GM18498 (cell line): ENCODE measurements around the gene ESCO1.
"Not testable (repeated sequence)": the region's sequence is repeated elsewhere in the genome, so short reads cannot be mapped to it uniquely, and the experiment has no call there.

ENCODE experiments used
- ATAC-seq: cut with Tn5 transposase; IDR thresholded peaks from one replicate; pipeline ENCODE4 v1.9.1; 2021; ENCODE audit warnings: mild to moderate bottlenecking, moderate library complexity; ENCODE audit not compliant: unreplicated experiment

Gene ESCO1

GRCh38 chr18:21592361-21592760 is 8.1 kb downstream of the ESCO1 start:
- ATAC-seq = not testable (repeated sequence)

DNA sequence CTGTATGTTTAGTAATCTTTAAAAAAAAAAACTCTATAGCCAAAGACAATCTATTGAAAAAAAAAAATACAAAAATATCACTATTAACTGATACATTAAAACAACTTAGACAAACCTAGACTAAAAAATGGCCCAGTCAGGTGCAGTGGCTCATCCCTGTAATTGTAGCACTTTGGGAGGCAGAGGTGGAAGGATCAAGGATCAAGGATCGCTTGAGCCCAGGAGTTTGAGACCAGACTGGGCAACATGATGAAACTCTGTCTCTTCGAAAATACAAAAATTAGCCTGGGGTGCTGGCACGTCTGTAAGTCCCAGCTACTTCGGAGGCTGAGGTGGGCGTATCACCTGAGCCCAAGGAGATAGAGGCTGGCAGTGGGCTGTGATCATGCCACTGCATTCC is 16.1 kb downstream of the ESCO1 start:
- no peak for ATAC-seq

- ATAC-seq = no peak
Measured at GRCh38 chr18:21575656-21576055, 24.8 kb downstream of the ESCO1 start.

GRCh38 chr18:21571772-21572171 is 28.7 kb downstream of the ESCO1 start:
- ATAC-seq = no peak

- ATAC-seq = no peak
Measured at GRCh38 chr18:21559195-21559594, 41.3 kb downstream of the ESCO1 start.

- ATAC-seq = no peak
Measured at GRCh38 chr18:21557607-21558253, 42.8 kb downstream of the ESCO1 start.

- no peak for ATAC-seq
Measured at GRCh38 chr18:21550510-21550970, 50.0 kb downstream of the ESCO1 start.

- no peak for ATAC-seq
Measured at GRCh38 chr18:21548647-21549046, 51.9 kb downstream of the ESCO1 start.

DNA sequence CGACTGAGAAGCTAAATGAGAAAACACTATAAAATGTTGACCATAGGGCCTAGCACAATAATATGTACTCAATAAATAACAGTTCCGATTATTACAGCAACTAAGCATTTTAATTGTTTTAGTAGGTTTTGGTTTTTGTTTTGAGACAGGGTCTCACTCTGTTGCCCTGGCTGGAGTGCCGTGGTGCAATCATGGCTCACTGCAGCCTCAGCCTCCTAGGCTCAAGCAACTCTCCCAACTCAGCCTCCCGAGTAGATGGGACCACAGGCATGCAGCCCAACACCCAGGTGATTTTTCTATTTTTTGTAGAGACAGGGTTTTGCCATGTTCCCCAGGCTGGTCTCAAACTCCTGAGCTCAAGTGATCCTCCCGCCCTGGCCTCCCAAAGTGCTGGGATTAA is 54.1 kb downstream of the ESCO1 start:
- ATAC-seq = no peak

- ATAC-seq = no peak
Measured at GRCh38 chr18:21538230-21538629, 62.3 kb downstream of the ESCO1 start.

GRCh38 chr18:21534327-21534726 is 66.2 kb downstream of the ESCO1 start:
- no peak for ATAC-seq

GRCh38 chr18:21526463-21526862 is 74.0 kb downstream of the ESCO1 start:
- ATAC-seq = no peak

GRCh38 chr18:21525916-21526315 is 74.6 kb downstream of the ESCO1 start:
- ATAC-seq = no peak

DNA sequence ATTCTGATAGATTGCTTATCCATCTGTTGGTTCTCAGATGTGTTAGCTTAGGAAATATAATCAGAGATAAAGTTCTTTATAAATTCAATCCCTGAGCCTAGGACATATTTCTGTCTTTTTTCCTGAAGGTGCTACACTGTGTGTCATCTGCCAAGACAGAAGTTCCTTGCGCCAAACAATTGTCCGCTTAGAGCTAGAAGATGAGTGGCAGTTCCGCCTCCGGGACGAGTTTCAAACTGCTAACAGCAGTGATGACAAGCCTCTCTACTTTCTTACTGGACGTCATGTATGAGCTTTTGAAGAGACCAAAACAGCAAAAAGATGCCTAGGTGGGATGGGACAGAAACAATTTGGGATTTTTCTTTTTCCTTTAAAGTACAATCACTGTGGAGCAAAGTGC is 78.0 kb downstream of the ESCO1 start:
- ATAC-seq = no peak

DNA sequence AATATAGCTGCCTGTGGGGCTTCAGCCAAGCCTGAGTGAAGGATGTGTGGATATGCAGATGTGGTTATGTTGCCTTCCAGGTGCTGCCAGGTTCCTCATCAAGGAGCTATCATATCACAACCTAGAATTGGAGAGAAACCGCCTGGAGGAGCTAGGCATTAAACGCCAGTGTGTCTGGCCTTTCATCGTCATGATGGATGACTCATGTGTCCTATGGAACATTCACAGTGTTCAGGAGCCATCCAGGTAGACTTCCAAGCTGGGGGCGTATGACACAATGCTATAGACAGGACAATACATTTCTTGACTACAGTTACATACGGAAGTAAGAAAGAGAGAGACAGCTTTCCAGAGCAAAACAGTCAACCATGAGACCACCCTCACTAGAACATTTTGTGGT is 86.8 kb downstream of the ESCO1 start:
- no peak for ATAC-seq

GRCh38 chr18:21513292-21513691 is 87.2 kb downstream of the ESCO1 start:
- no peak for ATAC-seq

DNA sequence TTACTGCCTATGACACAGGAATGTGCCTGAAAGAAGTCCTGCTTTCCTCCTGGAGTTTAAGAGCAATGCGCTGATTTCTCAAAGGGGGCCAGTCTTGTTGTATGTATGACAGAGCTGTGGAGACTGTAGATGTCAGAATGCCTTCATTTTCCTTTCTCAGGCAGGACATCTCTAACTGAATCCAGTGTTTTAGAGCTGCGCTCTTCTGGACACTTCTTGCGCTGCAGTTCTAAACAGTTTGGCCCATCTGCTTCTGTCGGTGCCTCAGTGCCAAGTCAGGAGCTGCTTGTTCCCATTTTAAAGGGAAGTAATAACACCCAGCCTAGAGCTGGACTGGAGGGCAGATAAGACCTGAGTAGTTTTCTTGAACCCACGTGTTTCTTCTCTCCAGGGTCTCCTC is 91.4 kb downstream of the ESCO1 start:
- no peak for ATAC-seq

DNA sequence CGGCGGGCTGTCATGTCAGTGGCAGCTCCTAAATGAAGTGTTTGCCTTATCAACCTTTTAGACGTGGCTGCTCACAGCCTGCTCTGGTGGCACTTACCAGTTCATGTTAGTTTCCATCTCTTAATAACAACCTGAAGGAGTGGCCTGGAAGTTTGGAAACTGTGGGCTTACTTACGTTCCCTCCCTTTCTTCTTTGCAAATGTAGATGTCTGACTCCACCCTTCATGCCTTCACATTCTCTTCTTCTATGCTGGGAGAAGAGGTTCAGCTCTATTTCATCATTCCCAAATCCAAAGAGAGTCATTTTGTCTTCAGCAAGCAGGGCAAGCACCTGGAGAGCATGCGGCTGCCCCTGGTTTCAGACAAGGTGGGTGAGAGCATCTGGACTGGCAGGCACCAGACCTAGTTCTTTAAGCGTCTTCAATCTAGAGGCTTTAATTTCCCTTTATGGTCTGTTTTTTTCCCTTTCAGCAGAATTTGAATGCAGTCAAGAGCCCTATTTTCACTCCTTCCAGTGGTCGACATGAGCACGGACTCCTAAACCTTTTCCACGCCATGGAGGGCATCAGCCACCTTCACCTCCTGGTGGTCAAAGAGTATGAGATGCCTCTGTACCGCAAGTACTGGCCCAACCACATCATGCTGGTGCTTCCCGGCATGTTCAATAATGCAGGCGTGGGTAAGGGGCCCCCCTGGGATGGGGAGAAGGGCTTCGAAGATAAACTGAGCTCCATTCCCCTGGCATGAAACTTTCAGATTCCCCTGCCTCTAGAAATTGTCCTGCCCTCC is 92.4 kb downstream of the ESCO1 start:
- no peak for ATAC-seq

DNA sequence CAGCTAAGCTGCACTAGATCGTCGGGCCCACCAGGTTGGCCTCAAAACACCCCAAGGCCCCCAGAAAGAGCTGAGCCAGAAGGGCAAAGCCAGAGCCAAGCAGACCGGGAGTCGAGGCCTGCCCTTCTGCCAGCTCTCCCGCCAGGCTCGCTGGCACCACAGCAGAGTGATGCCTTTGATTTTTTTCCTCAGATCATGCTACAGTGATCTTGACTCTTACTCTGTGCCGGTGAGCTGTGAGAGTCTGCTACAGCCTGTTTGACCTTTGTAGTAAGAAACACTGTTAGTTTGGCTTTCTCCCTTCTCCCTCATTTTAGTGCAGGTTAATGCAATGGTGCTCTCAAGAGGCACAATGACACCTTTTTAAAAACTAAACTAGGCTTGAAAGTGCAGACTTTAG is 97.8 kb downstream of the ESCO1 start:
- no peak for ATAC-seq

DNA sequence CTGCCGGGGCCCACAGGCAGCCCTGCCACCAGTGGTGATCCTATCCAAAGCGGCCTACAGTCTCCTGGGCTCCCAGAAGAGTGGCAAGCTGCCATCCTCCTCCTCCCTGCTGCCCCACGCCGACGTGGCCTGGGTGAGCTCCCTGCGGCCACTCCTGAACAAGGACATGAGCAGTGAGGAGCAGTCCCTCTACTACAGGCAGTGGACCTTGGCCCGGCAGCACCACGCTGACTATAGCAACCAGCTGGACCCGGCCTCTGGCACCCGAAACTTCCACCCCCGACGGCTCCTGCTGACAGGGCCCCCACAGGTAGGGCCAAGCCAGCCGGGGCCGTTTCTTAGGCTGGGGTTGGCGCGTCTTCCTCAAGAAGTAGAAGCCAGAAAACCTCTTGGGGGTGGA is 100.5 kb downstream of the ESCO1 start:
- ATAC-seq = no peak

DNA sequence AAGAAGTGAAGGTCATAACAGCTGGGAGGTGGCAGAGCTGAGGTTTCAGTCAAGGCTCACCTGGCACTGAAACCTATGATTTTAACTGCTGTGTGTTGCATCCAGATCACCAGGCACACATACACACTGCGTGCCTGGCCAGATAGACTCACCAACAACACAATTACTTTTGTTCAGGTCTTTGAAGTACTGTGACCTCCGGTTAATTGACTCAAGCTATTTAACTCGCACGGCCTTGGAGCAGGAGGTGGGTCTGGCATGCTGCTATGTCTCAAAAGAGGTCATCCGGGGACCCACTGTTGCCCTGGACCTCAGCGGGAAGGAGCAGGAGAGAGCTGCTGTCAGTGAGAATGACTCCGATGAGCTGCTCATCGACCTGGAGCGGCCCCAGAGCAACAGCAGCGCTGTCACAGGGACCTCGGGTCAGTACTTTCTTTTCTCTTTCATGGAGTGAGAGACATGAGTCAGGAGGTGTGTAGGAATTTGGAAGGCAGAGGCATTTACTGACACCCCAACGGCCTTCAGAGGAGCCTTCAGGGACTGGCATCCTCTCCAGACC is 104.1 kb downstream of the ESCO1 start:
- no peak for ATAC-seq

GRCh38 chr18:21490748-21491147 is 109.8 kb downstream of the ESCO1 start:
- ATAC-seq = no peak
